Jurkat, Clone E6-1 (cell line): ENCODE results near the gene ASXL3. TPM values are rescaled to one million over a fixed set of nuclear protein-coding genes. Genes with fewer than 3 reads are reported as not detected.

Experiments
- DNase-seq: peaks from one replicate; pipeline ENCODE4 v3.0.0-alpha.2; 2011; ENCODE audit warnings: low read depth, low spot score
- H3K4me3 ChIP-seq: 2 replicates; pipeline ENCODE4 v1.5.1; 2011; ENCODE audit warnings: mild to moderate bottlenecking, low read length, control low read depth, moderate library complexity
- polyA plus RNA-seq: library from polyadenylated mRNA; unstranded; fragments of >200 nt; gene quantifications from one replicate; pipeline ENCODE4 v1.2.1, GENCODE V29; 2012; ENCODE audit warnings: missing spikeins; ENCODE audit not compliant: insufficient read length, insufficient read depth

The ASXL3 gene
- not detected for polyA plus RNA-seq

GRCh38 chr18:33577685-33578517 lies at the start of gene ASXL3:
Gene ASXL3 (plus strand): TSS chr18:33578219. CDS start chr18:33578632, 413 bp downstream.
- H3K4me3 ChIP-seq = no peak within 1 kb of the TSS
- no peak for DNase-seq

GRCh38 chr18:33532978-33533377 lies 45.0 kb upstream of the ASXL3 start:
- no peak overlapping the region for H3K4me3 ChIP-seq
- no peak for DNase-seq

DNA sequence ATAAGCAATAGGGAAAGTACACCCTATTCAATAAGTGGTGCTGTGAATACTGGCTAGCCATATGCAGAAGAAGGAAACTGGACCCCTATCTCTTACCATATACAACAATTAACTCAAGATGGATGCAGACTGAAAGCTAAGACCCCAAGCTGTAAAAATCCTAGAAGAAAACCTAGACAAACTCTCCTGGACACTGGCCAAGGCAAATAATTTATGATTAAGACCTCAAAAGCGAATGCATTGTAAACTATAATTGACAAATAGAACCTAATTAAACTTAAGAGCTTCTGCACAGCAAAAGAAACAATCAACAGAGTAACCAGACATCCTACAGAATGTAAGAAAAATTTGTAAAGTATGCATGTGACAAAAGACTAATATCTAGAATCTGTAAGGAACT lies 41.1 kb upstream of the ASXL3 start:
- H3K4me3 ChIP-seq = no peak overlapping the region
- no peak for DNase-seq

DNA sequence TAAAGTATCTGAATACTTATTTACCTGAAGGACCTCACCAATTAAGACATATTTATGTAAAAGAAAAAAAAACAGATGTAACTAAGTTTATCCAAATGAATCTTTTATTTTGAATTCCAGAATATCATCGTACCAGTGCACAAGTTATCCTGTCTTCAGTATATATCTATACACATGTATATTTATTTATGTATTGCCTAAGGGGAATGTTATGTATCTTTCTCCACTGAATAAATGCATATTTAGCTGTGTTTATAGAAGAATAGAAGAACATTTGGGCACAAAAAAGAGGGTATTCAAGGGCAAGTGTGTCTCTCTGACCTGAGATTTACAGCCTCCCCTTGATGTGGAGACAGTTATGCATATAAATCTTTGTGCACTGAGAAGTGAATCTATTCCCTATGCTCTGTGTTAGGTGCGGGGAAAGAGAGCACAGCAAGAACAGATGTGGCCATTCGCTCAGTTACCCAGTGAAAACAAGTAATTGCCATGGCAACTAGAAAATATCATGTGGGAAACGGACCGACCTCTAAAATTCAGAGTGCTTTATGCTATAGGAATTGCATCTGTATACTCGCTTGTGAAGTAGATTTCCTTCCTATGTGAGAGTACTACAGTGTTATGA lies 39.5 kb upstream of the ASXL3 start:
- DNase-seq = no peak

GRCh38 chr18:33540392-33540791 lies 37.6 kb upstream of the ASXL3 start:
- no peak overlapping the region for H3K4me3 ChIP-seq
- DNase-seq = peak; percentile 57

More for the DNA sequence above, 39.5 kb upstream of the ASXL3 start:
- H3K4me3 ChIP-seq = no peak overlapping the region

GRCh38 chr18:33541316-33541715 lies 36.7 kb upstream of the ASXL3 start:
- DNase-seq = no peak
- H3K4me3 ChIP-seq = no peak overlapping the region

- DNase-seq = no peak
- no peak overlapping the region for H3K4me3 ChIP-seq
These were observed 21.2 kb upstream of the ASXL3 start for GRCh38 chr18:33556846-33557245.

DNA sequence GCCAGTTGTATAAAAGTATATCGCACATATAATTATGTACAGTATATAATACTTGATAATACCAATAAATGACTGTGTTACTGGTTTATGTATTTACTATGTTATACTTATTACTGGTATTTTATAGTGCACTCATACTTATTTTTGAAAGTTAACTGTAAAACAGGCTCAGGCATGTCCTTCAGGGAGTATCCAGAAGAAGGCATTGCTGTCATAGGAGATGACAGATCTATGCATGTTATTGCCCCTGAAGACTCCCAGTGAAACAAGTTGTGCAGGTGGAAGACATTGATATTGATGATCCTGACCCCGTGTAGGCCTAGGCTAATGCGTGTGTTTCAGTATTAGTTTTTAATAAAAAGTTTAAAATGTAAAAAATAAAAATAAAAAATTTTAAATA lies 20.3 kb upstream of the ASXL3 start:
- no peak for DNase-seq
- no peak overlapping the region for H3K4me3 ChIP-seq

DNA sequence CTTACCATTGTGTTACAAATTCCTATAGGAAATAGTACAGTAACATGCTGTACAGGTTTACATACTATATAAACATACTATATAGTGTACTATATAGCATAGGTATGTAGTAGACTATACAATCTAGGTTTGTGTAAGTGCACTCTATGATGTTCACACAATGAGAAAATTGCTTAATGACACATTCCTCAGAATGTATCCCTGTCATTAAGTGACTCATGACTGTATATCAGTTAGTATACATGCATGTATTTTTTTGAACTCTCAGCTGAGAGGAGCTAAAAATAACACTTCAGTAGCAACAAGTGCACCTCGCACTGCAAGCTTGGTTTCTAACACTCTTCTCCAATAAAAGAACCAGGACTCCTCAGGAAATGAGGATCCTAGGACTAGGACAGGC lies 19.5 kb upstream of the ASXL3 start:
- no peak overlapping the region for H3K4me3 ChIP-seq

GRCh38 chr18:33560686-33561370 lies 17.2 kb upstream of the ASXL3 start:
- no peak for DNase-seq

More for the DNA sequence above, 19.5 kb upstream of the ASXL3 start:
- no peak for DNase-seq

DNA sequence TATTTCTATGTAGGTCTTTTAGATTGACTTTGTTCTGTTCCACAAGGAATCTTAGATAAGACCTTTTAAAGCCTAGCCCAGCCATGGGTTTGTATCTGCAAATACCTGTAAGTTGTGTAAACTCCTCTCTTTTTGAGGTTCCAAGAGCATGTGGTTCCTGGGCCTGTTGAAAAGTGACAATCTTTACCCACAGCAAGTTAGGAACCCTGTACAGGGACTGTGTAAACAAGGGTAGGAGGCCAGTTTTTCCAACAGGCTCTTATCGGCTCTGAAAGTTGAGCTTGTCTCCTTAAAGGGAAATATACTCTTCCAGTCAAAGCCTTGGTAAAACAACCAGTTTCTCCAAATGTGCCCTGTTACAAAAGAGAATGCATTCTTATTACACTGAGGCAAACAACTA lies 15.3 kb upstream of the ASXL3 start:
- H3K4me3 ChIP-seq = no peak overlapping the region
- no peak for DNase-seq

More at GRCh38 chr18:33560686-33561370, 17.2 kb upstream of the ASXL3 start:
- H3K4me3 ChIP-seq = no peak overlapping the region

- DNase-seq = no peak
- no peak overlapping the region for H3K4me3 ChIP-seq
These were observed 10.3 kb upstream of the ASXL3 start for GRCh38 chr18:33567705-33568104.

DNA sequence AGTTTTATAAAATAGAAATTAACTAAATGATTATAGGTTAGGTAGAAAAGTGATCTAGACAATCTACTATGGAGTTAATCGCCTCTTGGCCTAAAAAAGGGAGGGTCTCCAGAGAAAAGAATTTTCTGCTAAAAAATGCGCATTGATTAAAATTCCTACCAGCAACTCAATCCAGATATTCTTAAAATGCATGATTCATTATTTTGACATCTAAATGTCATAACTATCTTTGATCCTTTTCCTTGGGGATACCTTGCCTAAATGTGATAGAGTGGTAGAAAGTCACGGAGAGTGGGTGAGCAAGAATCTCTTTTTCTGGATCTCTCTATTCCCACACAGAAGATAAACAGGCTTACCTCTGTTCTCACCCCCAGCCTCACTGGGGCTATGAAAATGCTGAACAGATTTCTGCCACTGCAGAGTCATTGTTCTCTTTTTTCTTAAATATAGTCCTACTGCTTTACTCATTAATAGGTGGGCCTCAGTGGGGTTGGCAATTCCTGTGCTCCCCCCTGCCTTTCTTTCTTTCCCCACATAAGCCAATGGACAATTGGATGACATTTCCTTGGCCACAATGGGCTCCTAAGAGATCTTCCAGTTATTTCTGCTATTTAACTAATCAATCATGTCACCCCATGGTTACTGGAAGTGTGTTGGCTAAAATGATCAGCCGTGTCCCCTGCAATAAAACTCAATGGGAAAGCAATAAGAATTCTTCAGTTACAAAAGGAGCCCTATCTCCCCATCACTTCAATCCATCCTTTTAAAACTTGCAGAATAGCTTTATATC lies 5.8 kb upstream of the ASXL3 start:
- no peak overlapping the region for H3K4me3 ChIP-seq
- DNase-seq = no peak

GRCh38 chr18:33573193-33573592 lies 4.8 kb upstream of the ASXL3 start:
- no peak overlapping the region for H3K4me3 ChIP-seq
- DNase-seq = no peak

DNA sequence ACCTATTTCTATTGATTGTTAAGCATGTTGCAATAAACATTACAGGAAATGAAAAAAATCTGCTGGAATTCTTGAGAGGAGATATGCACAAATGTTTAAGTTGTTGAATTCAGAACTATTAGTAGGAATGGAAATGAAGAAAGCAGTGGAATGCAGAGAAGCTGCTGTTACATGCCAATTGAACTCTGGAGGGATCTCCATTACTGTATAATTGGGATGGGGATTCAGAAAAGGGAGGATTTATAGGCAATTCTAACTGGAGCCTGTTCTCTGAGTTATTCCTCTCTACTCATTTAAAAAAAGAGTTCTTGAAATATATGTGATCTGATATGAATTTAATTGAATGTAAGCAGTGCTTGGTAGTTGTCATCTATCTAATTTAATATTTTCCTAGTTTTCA lies 2.6 kb upstream of the ASXL3 start:
- no peak overlapping the region for H3K4me3 ChIP-seq
- DNase-seq = no peak

GRCh38 chr18:33576999-33577646 lies 896 bp upstream of the ASXL3 start:
- no peak for DNase-seq
- no peak overlapping the region for H3K4me3 ChIP-seq

- no peak for DNase-seq
These were observed 714 bp downstream of the ASXL3 start for GRCh38 chr18:33578518-33579348.

More at GRCh38 chr18:33578518-33579348, 714 bp downstream of the ASXL3 start:
- H3K4me3 ChIP-seq = no peak overlapping the region
